ENCODE results near the gene NUDT3.
"Not testable (repeated sequence)": the region's sequence is repeated elsewhere in the genome, so short reads cannot be mapped to it uniquely, and the experiment has no call there.

The NUDT3 gene

GRCh38 chr6:34248198-34248726, 144.2 kb downstream of the NUDT3 start:
- DNase-seq: no peak

- DNase-seq: no peak
Observed at GRCh38 chr6:34247481-34248197, 144.8 kb downstream of the NUDT3 start.

GRCh38 chr6:34246563-34247391, 145.7 kb downstream of the NUDT3 start:
- DNase-seq: no peak

GRCh38 chr6:34246249-34246562, 146.3 kb downstream of the NUDT3 start:
- no peak for DNase-seq

- not testable (repeated sequence) for DNase-seq
Observed at GRCh38 chr6:34245761-34246140, 146.7 kb downstream of the NUDT3 start.

GRCh38 chr6:34245032-34245760, 147.3 kb downstream of the NUDT3 start:
- not testable (repeated sequence) for DNase-seq

- DNase-seq: peak; percentile 40
Observed at GRCh38 chr6:34243901-34244884, 148.3 kb downstream of the NUDT3 start.

- no peak for DNase-seq
Observed at GRCh38 chr6:34243131-34243771, 149.2 kb downstream of the NUDT3 start.

GRCh38 chr6:34242252-34243130, 150.0 kb downstream of the NUDT3 start:
- DNase-seq: no peak

- DNase-seq: no peak
Observed at GRCh38 chr6:34241351-34242215, 150.9 kb downstream of the NUDT3 start.

- DNase-seq: no peak
Observed at GRCh38 chr6:34240329-34241248, 151.9 kb downstream of the NUDT3 start.

GRCh38 chr6:34239893-34240292, 152.6 kb downstream of the NUDT3 start:
- no peak for DNase-seq

GRCh38 chr6:34239500-34239825, 153.0 kb downstream of the NUDT3 start:
- DNase-seq: no peak

- DNase-seq: no peak
Observed at GRCh38 chr6:34238585-34239499, 153.6 kb downstream of the NUDT3 start.

GRCh38 chr6:34237722-34238584, 154.5 kb downstream of the NUDT3 start:
- DNase-seq: no peak

- no peak for DNase-seq
Observed at GRCh38 chr6:34237316-34237721, 155.2 kb downstream of the NUDT3 start.
